DND-41 (cell line): Measurements from ENCODE around the gene POC1B.

Source experiments
- ATAC-seq: fragments of 200-7000 bp; cut with Tn5 transposase; 3 replicates; pipeline ENCODE4 v1.9.1; 2021; ENCODE audit warnings: low read depth; ENCODE audit not compliant: insufficient read depth
- DNase-seq: peaks from one replicate; pipeline ENCODE4 v3.0.0-alpha.2; 2020
- H2AFZ ChIP-seq: 2 replicates; pipeline ENCODE4 v1.6.0; 2012; ENCODE audit warnings: low read depth, low read length
- H3K27ac ChIP-seq: 2 replicates; pipeline ENCODE4 v1.5.1; 2012; ENCODE audit warnings: low read length, inconsistent platforms
- H3K27me3 ChIP-seq: fragments of 200-600 bp; sonication (generic); 2 replicates; pipeline ENCODE4 v1.6.0; 2012; ENCODE audit warnings: low read length, mild to moderate bottlenecking, inconsistent platforms; ENCODE audit not compliant: insufficient read depth, poor library complexity
- H3K36me3 ChIP-seq: 2 replicates; pipeline ENCODE4 v1.5.1; 2012; ENCODE audit warnings: low read length, inconsistent platforms; ENCODE audit not compliant: insufficient read depth
- H3K4me1 ChIP-seq: 2 replicates; pipeline ENCODE4 v1.5.1; 2012; ENCODE audit warnings: mild to moderate bottlenecking, low read length; ENCODE audit not compliant: insufficient read depth
- H3K4me2 ChIP-seq: 2 replicates; pipeline ENCODE4 v1.6.0; 2012; ENCODE audit warnings: mild to moderate bottlenecking, moderate library complexity, low read length, inconsistent platforms; ENCODE audit not compliant: insufficient read depth
- H3K4me3 ChIP-seq, 2 experiments: fragments of 200-600 bp in 1 of 2; shearing (Covaris generic) in 1 of 2; 2 replicates each; pipeline ENCODE4 v1.5.1; 2012 to 2016; ENCODE audit warnings: inconsistent platforms in 2 of 2, low read length in 2 of 2, mild to moderate bottlenecking in 2 of 2, low read depth in 1 of 2, moderate library complexity in 1 of 2
- H3K79me2 ChIP-seq: 2 replicates; pipeline ENCODE4 v1.6.0; 2012; ENCODE audit warnings: low read length, inconsistent platforms; ENCODE audit not compliant: insufficient read depth
- H3K9ac ChIP-seq: 2 replicates; pipeline ENCODE4 v1.6.0; 2012; ENCODE audit warnings: low read depth, mild to moderate bottlenecking, inconsistent platforms, low read length, moderate library complexity
- H3K9me3 ChIP-seq: 2 replicates; pipeline ENCODE4 v1.5.1; 2012; ENCODE audit warnings: low read length, moderate library complexity, mild to moderate bottlenecking, inconsistent platforms; ENCODE audit not compliant: insufficient read depth, severe bottlenecking
- H4K20me1 ChIP-seq: 2 replicates; pipeline ENCODE4 v1.6.0; 2012; ENCODE audit warnings: low read length; ENCODE audit not compliant: insufficient read depth
- EZH2 ChIP-seq: IDR thresholded peaks from 3 replicates; pipeline ENCODE4 v1.6.1; 2012; ENCODE audit warnings: borderline replicate concordance, low read depth, mild to moderate bottlenecking, moderate library complexity, low read length, inconsistent platforms; ENCODE audit not compliant: severe bottlenecking
- TF ChIP-seq, protein P1 (sequence below): IDR thresholded peaks from 2 replicates; pipeline ENCODE4 v1.5.1; 2012; ENCODE audit warnings: borderline replicate concordance, low read length, moderate library complexity, mild to moderate bottlenecking; ENCODE audit not compliant: poor library complexity, severe bottlenecking; ENCODE audit errors: extremely low read depth

POC1B gene

DNA sequence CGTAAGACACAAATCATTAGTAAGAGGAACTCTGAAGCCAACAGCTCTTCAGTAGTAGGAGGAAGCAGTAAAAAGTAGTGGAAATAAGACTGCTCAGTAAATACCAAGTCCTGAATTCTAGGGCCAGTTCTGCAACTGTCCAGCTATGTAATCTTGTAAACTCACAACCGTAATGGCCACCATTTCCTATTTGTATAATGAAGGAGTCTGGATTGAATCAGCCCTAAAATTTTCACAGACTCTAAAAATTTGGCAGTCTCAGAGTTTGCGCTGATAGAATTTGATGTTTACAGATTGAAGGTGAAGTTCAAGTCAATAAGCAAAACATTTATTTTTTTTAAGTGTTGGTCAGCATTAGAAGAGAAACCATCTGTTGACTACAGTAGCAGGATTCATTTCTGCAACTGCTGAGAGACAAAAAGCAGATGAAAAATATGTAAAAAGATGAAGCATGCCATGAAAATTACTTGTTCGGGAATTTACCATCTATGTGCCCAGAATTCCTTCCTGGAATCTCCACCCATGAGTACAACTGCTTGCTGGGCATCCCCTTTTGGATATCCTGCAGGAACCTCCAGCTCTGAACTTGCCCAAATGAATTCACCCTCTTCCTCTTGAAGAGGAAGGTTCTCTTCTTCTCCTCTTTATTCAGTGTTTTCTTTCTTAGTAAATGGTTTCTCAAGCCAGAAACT, 48.8 kb downstream of the POC1B start:
- Histone ChIP-seq H3K79me2 (peaks cover 7% of the 10 kb centered on the region; the same call in 1 of the 2 replicates), H3K9me3 (no peaks in the 10 kb centered on the region), H3K4me1 (no peaks in the 10 kb centered on the region), H2AFZ (no peak overlapping the region), H3K27me3 (no peaks in the 10 kb centered on the region), H3K4me3 (no peak overlapping the region), H4K20me1 (no peaks in the 10 kb centered on the region), H3K27ac (no peak overlapping the region), H3K36me3 (peaks cover 3% of the 10 kb centered on the region; the same call in 1 of the 2 replicates), H3K4me2 (no peak overlapping the region), H3K9ac (no peak overlapping the region)
- no peak for DNase-seq
- TF ChIP-seq, protein P1, sequence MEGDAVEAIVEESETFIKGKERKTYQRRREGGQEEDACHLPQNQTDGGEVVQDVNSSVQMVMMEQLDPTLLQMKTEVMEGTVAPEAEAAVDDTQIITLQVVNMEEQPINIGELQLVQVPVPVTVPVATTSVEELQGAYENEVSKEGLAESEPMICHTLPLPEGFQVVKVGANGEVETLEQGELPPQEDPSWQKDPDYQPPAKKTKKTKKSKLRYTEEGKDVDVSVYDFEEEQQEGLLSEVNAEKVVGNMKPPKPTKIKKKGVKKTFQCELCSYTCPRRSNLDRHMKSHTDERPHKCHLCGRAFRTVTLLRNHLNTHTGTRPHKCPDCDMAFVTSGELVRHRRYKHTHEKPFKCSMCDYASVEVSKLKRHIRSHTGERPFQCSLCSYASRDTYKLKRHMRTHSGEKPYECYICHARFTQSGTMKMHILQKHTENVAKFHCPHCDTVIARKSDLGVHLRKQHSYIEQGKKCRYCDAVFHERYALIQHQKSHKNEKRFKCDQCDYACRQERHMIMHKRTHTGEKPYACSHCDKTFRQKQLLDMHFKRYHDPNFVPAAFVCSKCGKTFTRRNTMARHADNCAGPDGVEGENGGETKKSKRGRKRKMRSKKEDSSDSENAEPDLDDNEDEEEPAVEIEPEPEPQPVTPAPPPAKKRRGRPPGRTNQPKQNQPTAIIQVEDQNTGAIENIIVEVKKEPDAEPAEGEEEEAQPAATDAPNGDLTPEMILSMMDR, result no peak
- no peak for TF ChIP-seq EZH2
- no peak for ATAC-seq

DNA sequence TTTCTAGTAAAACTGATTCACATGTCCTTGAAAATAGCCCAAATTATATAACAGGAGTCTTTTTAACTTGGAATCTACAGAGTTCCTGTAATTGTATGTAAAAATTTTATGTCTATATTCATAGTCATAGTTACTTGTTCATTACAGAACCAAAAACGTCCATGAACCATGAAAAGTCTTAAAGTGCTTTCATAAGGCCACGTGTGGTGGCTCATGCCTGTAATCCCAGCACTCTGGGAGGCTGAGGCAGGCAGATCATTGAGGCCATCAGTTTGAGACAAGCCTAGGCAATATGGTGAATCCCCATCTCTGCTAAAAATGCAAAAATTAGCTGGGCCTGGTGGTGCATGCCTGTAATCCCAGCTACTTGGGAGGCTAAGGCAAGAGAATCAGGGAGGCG, 49.6 kb downstream of the POC1B start:
- H2AFZ ChIP-seq, result no peak overlapping the region
- H3K27ac ChIP-seq, result no peak overlapping the region
- H3K27me3 ChIP-seq, result no peaks in the 10 kb centered on the region
- no peak for DNase-seq
- H4K20me1 ChIP-seq, result no peaks in the 10 kb centered on the region
- no peak overlapping the region for H3K4me2 ChIP-seq
- no peak overlapping the region for H3K4me3 ChIP-seq
- ATAC-seq, result no peak
- TF ChIP-seq, protein P1, result no peak
- TF ChIP-seq EZH2, result no peak
- no peaks in the 10 kb centered on the region for H3K4me1 ChIP-seq
- 0 out of 2 replicates have a peak, but pooled peaks cover 4% of the 10 kb centered on the region for H3K79me2 ChIP-seq
- H3K36me3 ChIP-seq, result peaks cover 3% of the 10 kb centered on the region; the same call in 1 of the 2 replicates
- no peak overlapping the region for H3K9ac ChIP-seq
- H3K9me3 ChIP-seq, result no peaks in the 10 kb centered on the region

DNA sequence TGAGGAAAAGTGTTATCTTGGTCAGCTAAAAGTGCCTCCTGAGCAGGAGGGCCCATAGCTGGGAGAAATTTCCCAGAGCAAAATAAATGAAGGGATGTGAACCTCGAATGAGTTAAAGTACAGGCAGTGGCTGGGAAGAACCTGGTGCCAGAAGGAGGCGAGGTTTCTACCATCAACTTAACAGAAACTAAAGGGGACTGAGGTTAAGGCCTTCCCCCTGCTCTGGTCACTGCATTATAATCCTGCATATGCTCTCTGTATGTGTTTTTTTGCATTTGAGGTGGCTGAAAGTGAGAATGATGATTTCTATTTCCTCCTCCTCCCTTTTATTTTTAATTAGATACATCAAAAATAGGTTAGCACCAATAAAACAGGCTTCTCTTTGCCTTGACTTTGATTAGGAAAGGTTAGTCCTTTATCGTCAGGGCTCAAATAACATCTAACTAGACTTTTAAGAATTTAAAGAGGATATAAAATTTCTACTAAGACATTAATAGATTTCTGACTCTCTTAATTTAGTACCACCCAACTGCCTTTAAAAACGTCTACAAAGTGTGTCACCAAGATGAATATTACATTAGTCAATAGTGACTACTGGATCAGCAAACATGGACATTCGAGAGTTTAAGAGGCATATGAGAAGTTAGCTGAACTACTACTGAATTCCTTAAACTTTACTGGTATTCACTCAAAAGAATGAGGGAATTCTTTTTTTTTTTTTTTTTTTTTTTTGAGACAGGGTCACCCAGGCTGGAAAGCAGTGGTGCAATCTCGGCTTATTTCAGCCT, 50.5 kb downstream of the POC1B start:
- ATAC-seq (no peak), DNase-seq (no peak)
- Histone ChIP-seq H3K4me1 (no peaks in the 10 kb centered on the region), H3K27me3 (no peaks in the 10 kb centered on the region), H2AFZ (no peak overlapping the region), H3K4me3 (no peak overlapping the region), H3K9ac (no peak overlapping the region), H3K27ac (no peak overlapping the region), H3K79me2 (no peaks in the 10 kb centered on the region), H4K20me1 (no peaks in the 10 kb centered on the region), H3K9me3 (no peaks in the 10 kb centered on the region), H3K4me2 (no peak overlapping the region), H3K36me3 (no peaks in the 10 kb centered on the region; the same call in 1 of the 2 replicates)
- TF ChIP-seq, protein P1, result no peak
- no peak for TF ChIP-seq EZH2
